HG02763 (cell line): Measurements from ENCODE around the gene BPIFB3.
"Not testable (repeated sequence)": the region's sequence is repeated elsewhere in the genome, so short reads cannot be mapped to it uniquely, and the experiment has no call there.

ENCODE experiments used
- ATAC-seq: cut with Tn5 transposase; IDR thresholded peaks from one replicate; pipeline ENCODE4 v1.9.1; 2021; ENCODE audit warnings: mild to moderate bottlenecking, moderate library complexity; ENCODE audit not compliant: unreplicated experiment

The BPIFB3 gene

GRCh38 chr20:33083544-33084340 lies 30.0 kb downstream of the BPIFB3 start:
- ATAC-seq, result no peak

GRCh38 chr20:33084722-33085121 lies 31.0 kb downstream of the BPIFB3 start:
- ATAC-seq, result no peak

GRCh38 chr20:33086052-33086722 lies 32.5 kb downstream of the BPIFB3 start:
- no peak for ATAC-seq

DNA sequence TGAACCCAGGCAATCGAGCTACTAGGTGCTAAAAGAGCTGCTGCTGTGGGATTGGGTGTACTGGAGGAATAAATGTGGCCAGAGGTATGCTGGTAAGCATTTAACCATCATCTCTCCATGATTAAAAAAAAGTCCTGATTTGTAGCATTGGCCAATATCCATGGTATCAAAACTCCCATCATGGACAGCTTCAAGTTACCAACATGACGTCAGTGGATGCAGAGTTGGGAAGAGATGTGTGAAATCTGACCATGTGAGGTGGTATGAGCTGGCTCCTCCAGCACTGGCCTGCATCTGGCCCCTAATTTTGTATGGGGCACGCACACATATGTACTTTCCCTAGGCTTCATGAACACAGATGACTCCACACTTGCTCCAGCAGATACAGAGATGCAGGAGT lies 37.4 kb downstream of the BPIFB3 start:
- no peak for ATAC-seq

- ATAC-seq, result no peak
Measured at GRCh38 chr20:33091693-33092092, 38.0 kb downstream of the BPIFB3 start.

DNA sequence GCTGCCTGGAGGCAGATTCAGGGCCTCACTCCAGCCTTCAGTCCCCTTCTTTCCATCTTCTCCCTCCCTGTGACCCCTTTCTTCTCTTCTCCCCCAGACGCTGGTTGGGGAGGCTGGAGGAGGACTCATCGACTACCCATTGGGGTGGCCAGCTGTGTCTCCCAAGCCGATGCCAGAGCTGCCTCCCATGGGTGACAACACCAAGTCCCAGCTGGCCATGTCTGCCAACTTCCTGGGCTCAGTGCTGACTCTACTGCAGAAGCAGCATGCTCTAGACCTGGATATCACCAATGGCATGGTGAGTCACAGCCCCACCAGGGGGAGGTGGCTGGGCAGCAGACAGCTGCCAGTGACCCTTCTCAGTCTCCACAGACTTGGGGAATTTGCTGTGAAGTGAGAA lies 38.7 kb downstream of the BPIFB3 start:
- no peak for ATAC-seq

DNA sequence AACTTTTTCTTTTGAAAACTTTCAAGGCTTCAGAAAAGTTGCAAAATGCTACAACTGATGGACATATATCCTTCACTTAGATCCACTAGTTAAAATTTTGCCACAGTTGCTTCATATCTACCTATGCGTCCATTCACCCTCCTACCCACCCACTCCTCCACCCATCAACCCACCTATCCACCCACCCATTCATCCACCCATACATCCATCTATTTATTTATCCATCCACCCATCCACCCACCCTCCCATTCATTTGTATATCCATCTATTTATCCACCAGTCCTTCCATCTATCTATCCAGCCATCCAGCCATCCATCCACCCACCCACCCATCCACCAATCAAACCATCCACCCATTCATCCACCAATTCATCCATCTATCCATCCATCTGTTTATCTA lies 39.4 kb downstream of the BPIFB3 start:
- no peak for ATAC-seq

- ATAC-seq, result no peak
Measured at GRCh38 chr20:33093582-33093981, 39.9 kb downstream of the BPIFB3 start.

GRCh38 chr20:33095249-33095648 lies 41.5 kb downstream of the BPIFB3 start:
- no peak for ATAC-seq

GRCh38 chr20:33095902-33096584 lies 42.3 kb downstream of the BPIFB3 start:
- not testable (repeated sequence) for ATAC-seq

DNA sequence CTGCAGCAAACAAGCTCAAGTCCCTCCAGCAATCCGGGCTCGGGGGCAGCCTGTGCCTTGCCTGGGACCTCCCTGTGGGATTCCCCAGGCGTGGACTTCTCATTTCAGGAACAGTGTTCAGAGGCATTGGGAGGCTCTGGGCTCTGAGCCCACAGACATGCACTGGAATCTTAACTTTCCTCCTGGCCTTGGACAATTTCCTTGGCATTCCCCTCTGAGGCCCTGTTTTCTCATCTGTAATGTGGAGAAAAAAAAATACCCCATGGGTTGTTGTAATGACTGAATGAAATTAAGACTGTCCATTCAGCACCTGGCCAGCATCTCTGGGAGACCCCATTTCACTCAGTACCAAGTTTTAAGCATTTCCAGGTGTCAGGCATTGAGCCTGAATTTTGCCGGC lies 43.3 kb downstream of the BPIFB3 start:
- no peak for ATAC-seq

DNA sequence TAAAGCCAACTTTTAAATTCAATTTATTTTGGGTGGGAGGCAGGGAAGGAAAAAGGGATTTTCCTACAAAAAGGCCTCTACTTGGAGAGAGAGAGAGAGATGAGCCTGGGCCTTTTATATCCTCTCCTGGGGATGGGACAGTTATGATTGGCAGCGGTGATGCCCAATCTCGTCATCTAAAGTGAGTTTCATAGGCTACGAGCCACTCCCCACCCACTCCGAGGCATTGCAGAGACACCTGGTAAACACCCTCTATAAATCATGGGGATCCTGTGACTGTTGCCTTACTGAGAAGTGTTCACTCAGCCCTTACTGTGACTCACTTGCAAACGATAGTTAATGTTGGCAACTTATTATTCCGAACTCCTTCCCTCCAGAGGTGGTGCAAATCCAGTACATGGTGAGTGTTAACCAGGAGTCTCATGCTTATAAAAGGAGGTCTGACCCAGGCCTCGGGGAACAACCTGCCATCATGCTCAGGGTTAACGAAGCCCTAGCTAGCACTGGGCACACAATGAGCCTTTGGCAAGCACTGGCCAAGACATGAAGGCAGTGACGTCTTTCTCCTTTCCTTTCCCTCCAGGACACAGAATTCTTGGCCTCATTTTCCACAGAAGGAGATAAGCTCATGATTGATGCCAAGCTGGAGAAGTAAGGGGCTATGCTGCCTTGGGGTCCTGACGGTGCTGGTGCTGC lies 46.3 kb downstream of the BPIFB3 start:
- ATAC-seq, result no peak

DNA sequence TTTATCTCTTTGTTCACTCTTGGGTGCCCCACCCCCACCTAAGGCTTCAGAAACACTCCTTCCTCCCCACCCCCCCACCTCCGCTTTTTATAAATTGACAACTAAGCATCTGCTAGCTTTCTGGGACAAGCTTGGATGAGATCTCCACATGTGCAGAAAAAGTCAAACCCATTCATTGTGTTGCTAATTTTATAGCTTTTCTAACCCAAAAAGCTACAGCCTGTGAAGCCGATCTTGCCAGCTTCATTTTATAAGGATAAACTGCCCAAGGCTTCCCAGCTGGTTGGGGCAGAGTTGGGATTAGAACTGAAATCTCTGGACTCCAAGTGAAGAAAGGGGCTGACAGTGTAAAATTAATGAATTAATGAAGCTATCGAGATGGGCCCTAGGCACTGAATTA lies 49.9 kb downstream of the BPIFB3 start:
- no peak for ATAC-seq

DNA sequence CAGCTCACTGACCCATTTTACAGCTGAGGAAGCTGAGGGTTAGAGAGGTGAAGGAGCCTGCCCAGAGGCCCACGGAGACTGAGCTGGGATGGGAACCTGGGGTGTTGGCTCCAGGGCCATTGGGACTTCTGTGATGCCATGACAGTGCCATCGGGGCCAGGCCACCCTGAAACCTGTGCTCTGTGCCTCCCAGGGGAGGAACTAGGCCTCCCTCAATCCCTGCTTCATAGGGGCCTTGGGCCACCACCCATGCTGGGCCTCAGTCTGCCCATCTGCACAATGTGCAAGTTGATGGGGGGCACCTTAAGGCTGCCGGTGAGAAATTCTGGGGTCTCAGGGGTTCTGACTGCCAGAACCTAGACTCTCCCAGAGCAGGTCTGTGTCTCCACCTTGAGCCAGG lies 50.6 kb downstream of the BPIFB3 start:
- ATAC-seq, result no peak

DNA sequence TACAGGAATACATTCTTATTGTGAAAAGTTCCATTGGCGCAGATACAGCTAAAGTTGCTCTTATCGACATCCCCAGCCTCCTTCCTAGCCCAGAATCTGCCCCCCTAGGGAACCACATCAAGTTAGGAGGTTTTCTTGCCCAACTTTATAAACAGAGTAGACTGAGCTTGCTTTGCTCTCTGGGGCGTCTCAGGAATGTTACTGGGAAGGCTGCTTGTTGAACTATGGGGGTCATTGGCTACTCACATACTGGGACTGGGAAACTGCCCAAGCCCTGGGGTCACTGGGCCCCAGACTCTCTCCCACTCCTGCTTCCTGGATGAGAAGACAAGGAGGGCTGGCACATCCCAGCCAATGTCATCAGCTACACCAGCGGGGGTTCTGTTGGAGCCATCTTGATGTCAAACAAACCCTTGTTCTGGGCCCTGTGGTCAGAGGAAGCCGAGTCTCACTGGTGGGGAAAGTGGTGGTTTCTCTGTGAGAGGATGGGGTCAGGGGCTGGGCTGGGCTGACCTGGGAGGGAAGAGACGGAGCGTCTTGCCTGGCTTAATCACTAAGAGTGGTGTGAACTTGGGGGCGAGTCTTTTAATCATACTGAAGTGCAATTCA lies 51.7 kb downstream of the BPIFB3 start:
- ATAC-seq, result no peak

GRCh38 chr20:33106058-33106620 lies 52.4 kb downstream of the BPIFB3 start:
- ATAC-seq, result not testable (repeated sequence)

DNA sequence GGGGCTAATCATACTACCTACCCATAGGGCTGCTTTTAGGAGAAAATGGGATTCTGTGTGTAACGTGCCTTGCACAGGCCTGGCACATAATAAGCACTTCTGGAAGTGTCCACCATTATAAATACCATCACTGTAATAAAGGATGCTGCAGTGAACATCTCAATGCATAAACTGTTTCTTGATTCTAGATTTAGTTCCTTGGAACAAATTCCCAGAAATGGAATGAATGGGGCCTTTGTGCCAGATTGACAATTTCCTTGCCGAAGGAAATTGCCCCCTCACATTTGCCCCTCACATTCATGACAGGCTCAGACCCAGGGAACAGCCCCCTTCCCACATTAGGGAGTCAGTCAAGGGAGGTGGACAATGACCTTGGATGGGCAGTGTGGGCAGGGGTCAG lies 55.0 kb downstream of the BPIFB3 start:
- ATAC-seq, result no peak

DNA sequence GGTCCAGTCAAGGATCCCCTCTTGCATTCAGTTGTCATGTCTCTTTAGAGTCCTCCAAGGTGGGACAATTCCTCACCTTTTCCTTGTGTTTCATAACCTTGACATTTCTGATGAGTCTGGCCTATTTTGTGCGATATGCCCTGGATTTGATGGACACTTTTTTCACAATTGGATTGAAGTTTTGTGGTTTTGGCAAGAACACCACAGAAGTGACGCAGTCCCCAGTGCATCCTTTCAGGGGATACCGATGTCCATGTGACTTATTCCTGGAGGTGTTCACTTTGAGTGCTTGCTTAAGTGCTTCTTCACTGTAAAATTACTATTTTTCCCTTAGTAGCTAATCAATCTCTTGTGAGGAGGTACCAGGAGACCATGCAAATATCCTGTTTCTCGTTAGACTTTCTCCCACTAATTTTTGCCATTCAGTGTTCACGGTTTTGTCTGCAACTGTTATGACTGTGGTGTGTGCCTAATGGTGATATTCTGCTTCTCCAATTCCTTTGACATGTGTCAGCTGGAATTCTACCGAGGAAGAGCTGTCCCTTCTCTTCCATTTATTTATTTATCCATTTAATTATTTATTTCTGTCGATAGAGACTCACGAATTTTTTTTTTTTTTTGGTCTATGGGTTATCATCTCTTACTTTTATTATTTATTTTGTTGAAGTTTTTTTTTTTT lies 56.6 kb downstream of the BPIFB3 start:
- ATAC-seq, result no peak

GRCh38 chr20:33111306-33111705 lies 57.6 kb downstream of the BPIFB3 start:
- no peak for ATAC-seq
